ENCODE results near the gene TMEM26. TPM values are rescaled to one million over a fixed set of nuclear protein-coding genes. Genes with fewer than 3 reads are reported as not detected.

The TMEM26 gene
- total and polyA plus RNA-seq, 2 of the 8 experiments (the other 6 are each of a cell fraction or from before 2014, with no cell fraction given), result 1.6 to 2.8 TPM

DNA sequence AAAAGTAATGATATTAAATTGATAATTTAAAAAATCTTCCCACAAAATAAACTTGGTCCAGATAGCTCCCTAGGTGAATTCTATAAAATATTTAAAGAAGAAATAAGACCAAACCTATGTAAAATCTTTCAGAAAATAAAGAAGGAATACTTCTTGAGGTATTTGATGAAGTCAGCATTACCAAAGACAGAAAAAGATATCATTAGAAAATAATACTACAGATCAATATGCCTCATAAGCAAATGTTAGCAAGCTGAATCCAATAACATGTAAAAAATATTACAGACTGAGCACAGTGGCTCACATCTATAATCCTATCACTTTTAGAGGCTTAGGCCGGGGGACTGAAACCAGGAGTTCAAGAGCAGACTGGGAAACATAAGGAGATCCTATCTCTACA, 30.0 kb downstream of the TMEM26 start:
- Histone ChIP-seq H3K23ac (ENCODE audit: insufficient read length) (no peak overlapping the region), H3K9ac (replicated peaks in 1 of 4; ENCODE audit: extremely low read depth in 1 of 4, low read depth in 3 of 4, low read length in 3 of 4) (no peak overlapping the region), H3K14ac (ENCODE audit: insufficient read length) (no peak overlapping the region), H2AFZ (ENCODE audit: low read length) (no peak overlapping the region), H3K9me3 (ENCODE audit: insufficient read depth in 2 of 2, low read depth in 1 of 2, low read length in 1 of 2) (peaks cover 11 to 13% of the 10 kb centered on the region in 2 experiments; a peak in 3 of 4 replicates), H4K8ac (ENCODE audit: extremely low read depth, insufficient read depth, low read length) (no peak overlapping the region), H3K4ac (replicated peaks; ENCODE audit: insufficient read length, low read depth, low read length) (no peak overlapping the region), H3K18ac (ENCODE audit: extremely low read depth, low read length) (no peak overlapping the region), H3K36me3 (ENCODE audit: control insufficient read depth in 2 of 4, insufficient read depth in 4 of 4, low read length in 3 of 4) (peaks cover 0 to 7% (median 0%) of the 10 kb centered on the region in 4 experiments; a peak in 3 of 8 replicates), H2BK20ac (ENCODE audit: low read length) (no peak overlapping the region), H4K20me1 (replicated peaks in 1 of 2; ENCODE audit: control insufficient read depth in 1 of 2, insufficient read depth in 2 of 2, low read length in 2 of 2) (no peaks in the 10 kb centered on the region), H2BK15ac (ENCODE audit: low read length) (no peak overlapping the region), H3K79me2 (ENCODE audit: control insufficient read depth in 1 of 2, insufficient read depth in 2 of 2, low read length in 2 of 2) (no peaks in the 10 kb centered on the region), H4K5ac (ENCODE audit: insufficient read length, low read depth, low read length) (no peak overlapping the region), H3K27ac (ENCODE audit: low read depth, low read length) (no peak overlapping the region), H3K27me3 (replicated peaks in 1 of 4; ENCODE audit: control insufficient read depth in 3 of 4, extremely low read depth in 1 of 4, insufficient read depth in 3 of 4, low read length in 3 of 4) (no peaks in the 10 kb centered on the region), H2BK12ac (ENCODE audit: low read depth, low read length) (no peak overlapping the region), H3K4me3 (ENCODE audit: extremely low read depth in 1 of 4, insufficient read depth in 2 of 4, low read depth in 3 of 4, low read length in 4 of 4) (no peak overlapping the region), H3K56ac (replicated peaks; ENCODE audit: insufficient read length, low read depth, low read length) (no peak overlapping the region), H2AK5ac (ENCODE audit: low read depth, low read length) (no peak overlapping the region), H4K91ac (replicated peaks; ENCODE audit: insufficient read length, low read length) (no peak overlapping the region), H3K23me2 (ENCODE audit: low read depth, low read length) (no peaks in the 10 kb centered on the region), H3K4me1 (replicated peaks in 1 of 4; ENCODE audit: control insufficient read depth in 3 of 4, insufficient read depth in 4 of 4, low read length in 3 of 4) (no peaks in the 10 kb centered on the region), H2BK120ac (replicated peaks; ENCODE audit: low read depth, low read length) (no peak overlapping the region), H2BK5ac (ENCODE audit: low read depth, low read length) (no peak overlapping the region), H3K79me1 (ENCODE audit: low read depth, low read length) (no peaks in the 10 kb centered on the region), H3K4me2 (ENCODE audit: insufficient read depth in 1 of 2, low read depth in 2 of 2, low read length in 2 of 2) (no peak overlapping the region)
- POLR2A ChIA-PET (ENCODE audit: partially characterized antibody), result no interaction called here
- DNase-seq (ENCODE audit: low read depth in 1 of 2, low spot score in 2 of 2) (no peak), FAIRE-seq (no peak)
- CTCF ChIA-PET (ENCODE audit: partially characterized antibody), result no interaction called here
- 94% methylated on average over 1 of the region's 1 CpG; no CpG with 5 or more reads in 1 of the 2 experiments for WGBS, 2 experiments (ENCODE audit: extremely low coverage in 1 of 2, insufficient coverage in 1 of 2, insufficient read length in 1 of 2, insufficient replicate concordance in 2 of 2, low coverage in 1 of 2, low lambda C conversion rate in 2 of 2, missing lambda C conversion rate in 1 of 2)
- TF ChIP-seq SP2 (IDR thresholded peaks at IDR 0.05; ENCODE audit: low read length) (no peak), CHD1 (IDR thresholded peaks at IDR 0.05; ENCODE audit: low read depth, low read length) (no peak), TEAD4 (IDR thresholded peaks at IDR 0.05; ENCODE audit: low read depth, low read length) (no peak), JUND (IDR thresholded peaks at IDR 0.05; ENCODE audit: low read length) (no peak), HDAC6 (IDR thresholded peaks at IDR 0.05; ENCODE audit: low read depth, low read length) (no peak), CEBPB (IDR thresholded peaks at IDR 0.05; ENCODE audit: low read depth, low read length) (no peak), KDM1A (IDR thresholded peaks at IDR 0.05; ENCODE audit: borderline replicate concordance, low read length) (no peak), SRF (IDR thresholded peaks at IDR 0.05; ENCODE audit: low read depth, low read length) (no peak), JUN (IDR thresholded peaks at IDR 0.05; ENCODE audit: low read depth, low read length) (no peak), SP1 (IDR thresholded peaks at IDR 0.05; ENCODE audit: low read depth, low read length) (no peak), CHD2 (IDR thresholded peaks at IDR 0.05; ENCODE audit: low read length) (no peak), RFX5 (IDR thresholded peaks at IDR 0.05; ENCODE audit: borderline replicate concordance, low read depth, low read length) (no peak), RNF2 (IDR thresholded peaks at IDR 0.05; ENCODE audit: borderline replicate concordance, low read depth, low read length, missing control alignments, poor library complexity, severe bottlenecking) (no peak), POU5F1 (IDR thresholded peaks at IDR 0.05; ENCODE audit: low read depth, low read length) (no peak), EGR1 (IDR thresholded peaks at IDR 0.05; ENCODE audit: borderline replicate concordance, low read depth, low read length) (no peak)
- TF ChIP-seq, protein P1, sequence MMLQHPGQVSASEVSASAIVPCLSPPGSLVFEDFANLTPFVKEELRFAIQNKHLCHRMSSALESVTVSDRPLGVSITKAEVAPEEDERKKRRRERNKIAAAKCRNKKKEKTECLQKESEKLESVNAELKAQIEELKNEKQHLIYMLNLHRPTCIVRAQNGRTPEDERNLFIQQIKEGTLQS (IDR thresholded peaks at IDR 0.05; ENCODE audit: insufficient read depth, low read depth, low read length), result no peak
